GM18907 (cell line): Measurements from ENCODE around the gene ELMOD1.
"Not testable (repeated sequence)": the region's sequence is repeated elsewhere in the genome, so short reads cannot be mapped to it uniquely, and the experiment has no call there.

Experiments
- ATAC-seq: cut with Tn5 transposase; IDR thresholded peaks from one replicate; pipeline ENCODE4 v1.9.1; 2021; ENCODE audit warnings: mild to moderate bottlenecking, moderate library complexity; ENCODE audit not compliant: unreplicated experiment

Gene ELMOD1

GRCh38 chr11:107590460-107591377 lies at the start of gene ELMOD1:
ELMOD1 (plus strand) TSS chr11:107591147; CDS start chr11:107618190, 27,043 bp downstream.
- peak; percentile 61 for ATAC-seq

- ATAC-seq, result no peak
Measured at GRCh38 chr11:107545101-107545514, 45.8 kb upstream of the ELMOD1 start.

GRCh38 chr11:107547961-107548360 lies 43.0 kb upstream of the ELMOD1 start:
- ATAC-seq, result no peak

- ATAC-seq, result no peak
Measured at GRCh38 chr11:107549253-107549953, 41.5 kb upstream of the ELMOD1 start.

GRCh38 chr11:107549954-107550285 lies 41.0 kb upstream of the ELMOD1 start:
- ATAC-seq, result no peak

GRCh38 chr11:107550304-107550703 lies 40.6 kb upstream of the ELMOD1 start:
- no peak for ATAC-seq

GRCh38 chr11:107561688-107562087 lies 29.3 kb upstream of the ELMOD1 start:
- ATAC-seq, result no peak

- ATAC-seq, result no peak
Measured at GRCh38 chr11:107562647-107563208, 28.2 kb upstream of the ELMOD1 start.

- peak; percentile 35 for ATAC-seq
Measured at GRCh38 chr11:107563702-107564101, 27.2 kb upstream of the ELMOD1 start.

GRCh38 chr11:107564877-107565218 lies 26.1 kb upstream of the ELMOD1 start:
- ATAC-seq, result peak; percentile 20

GRCh38 chr11:107565219-107565937 lies 25.6 kb upstream of the ELMOD1 start, which contains the start of gene ALKBH8:
ALKBH8 (minus strand) TSS chr11:107565735; CDS start chr11:107560893, 4,842 bp downstream.
- ATAC-seq, result peak; percentile 89

- not testable (repeated sequence) for ATAC-seq
Measured at GRCh38 chr11:107565955-107566501, 24.9 kb upstream of the ELMOD1 start.

- ATAC-seq, result no peak
Measured at GRCh38 chr11:107566569-107566968, 24.4 kb upstream of the ELMOD1 start.

- ATAC-seq, result no peak
Measured at GRCh38 chr11:107567739-107568335, 23.1 kb upstream of the ELMOD1 start.

GRCh38 chr11:107570015-107570414 lies 20.9 kb upstream of the ELMOD1 start:
- no peak for ATAC-seq

GRCh38 chr11:107573438-107573837 lies 17.5 kb upstream of the ELMOD1 start:
- ATAC-seq, result no peak

GRCh38 chr11:107576497-107577345 lies 14.2 kb upstream of the ELMOD1 start:
- not testable (repeated sequence) for ATAC-seq

- ATAC-seq, result no peak
Measured at GRCh38 chr11:107577346-107577711, 13.6 kb upstream of the ELMOD1 start.

GRCh38 chr11:107579169-107579568 lies 11.8 kb upstream of the ELMOD1 start:
- ATAC-seq, result not testable (repeated sequence)
